ENCODE results near the gene TMEM74B.

Gene TMEM74B

DNA sequence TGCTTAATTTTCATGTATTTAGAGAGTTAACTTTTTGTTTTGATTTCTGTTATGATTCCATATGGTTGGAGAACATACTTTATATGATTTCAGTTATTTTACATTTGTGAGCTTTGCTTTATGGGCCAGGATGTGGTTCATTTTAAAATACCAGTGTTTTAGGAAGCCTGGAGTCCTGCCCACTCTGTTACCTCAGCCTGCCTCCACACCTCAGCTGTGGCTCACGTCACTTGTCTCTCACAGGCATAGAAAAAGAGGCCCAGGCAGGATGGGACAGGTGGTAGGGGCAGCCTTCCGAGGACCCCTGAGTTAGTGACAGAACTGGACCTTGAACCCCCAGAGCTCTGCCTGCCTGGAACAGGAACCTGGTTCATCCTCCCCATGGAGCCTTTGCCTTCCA, 50.4 kb downstream of the TMEM74B start:
- no peak for DNase-seq

DNA sequence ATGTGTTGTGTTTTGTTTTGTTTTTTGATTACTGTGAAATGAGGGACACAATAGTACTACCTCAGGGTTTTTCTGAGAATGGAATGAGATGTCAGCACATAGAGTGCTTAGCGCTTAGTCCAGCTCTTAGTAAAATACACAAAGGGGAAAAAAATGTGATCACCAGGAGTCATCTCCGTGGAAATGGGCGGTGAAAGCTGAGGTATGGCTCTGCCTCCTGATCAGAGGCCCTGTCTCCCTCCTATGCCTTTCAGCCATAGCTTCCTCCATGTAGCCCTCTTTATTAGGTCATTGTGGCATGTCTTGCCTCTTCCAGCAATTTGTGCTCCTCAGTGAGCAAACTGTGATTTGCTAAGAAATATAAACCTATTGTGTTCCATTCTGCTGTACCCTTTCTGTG, 53.4 kb downstream of the TMEM74B start:
- no peak for DNase-seq

DNA sequence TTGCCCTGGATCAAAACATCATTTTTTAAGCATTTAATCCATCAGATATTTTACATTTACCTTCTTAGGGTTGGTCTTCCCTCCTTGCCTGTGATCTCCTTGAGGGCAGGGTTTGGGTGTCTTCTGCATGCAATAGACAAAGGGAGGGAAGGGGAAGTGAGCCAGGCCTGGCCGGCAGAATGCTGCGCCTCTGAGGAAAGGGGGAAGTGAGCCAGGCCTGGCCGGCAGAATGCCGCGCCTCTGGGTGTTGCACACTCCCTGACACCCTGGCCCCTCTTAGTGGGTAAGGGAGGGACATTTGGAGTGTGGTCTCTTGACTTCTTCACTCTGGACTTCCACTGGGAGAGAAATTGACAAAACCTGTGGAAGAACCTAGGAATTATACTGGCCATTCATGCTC, 53.9 kb downstream of the TMEM74B start:
- no peak for DNase-seq
